Bronchial epithelial cell (primary cell): ENCODE data around the gene GLG1. TPM values are rescaled to one million over a fixed set of nuclear protein-coding genes. Genes with fewer than 3 reads are reported as not detected.

Experiments
- DNase-seq: peaks from one replicate; pipeline ENCODE4 v3.0.0-alpha.2; 2010; ENCODE audit warnings: low read depth
- FAIRE-seq: peaks from 2 replicates; lab custom pipeline; 2011; peaks lifted over from hg19 to GRCh38; lab: Jason Lieb, UNC
- H3K27me3 ChIP-seq: 2 replicates; pipeline ENCODE4 v1.5.1; 2011; ENCODE audit warnings: low read length; ENCODE audit not compliant: control insufficient read depth, insufficient read depth
- H3K36me3 ChIP-seq: 2 replicates; pipeline ENCODE4 v1.5.1; 2011; ENCODE audit warnings: low read length; ENCODE audit not compliant: control insufficient read depth, insufficient read depth
- H3K4me3 ChIP-seq: 2 replicates; pipeline ENCODE4 v1.5.1; 2011; ENCODE audit warnings: mild to moderate bottlenecking, low read depth, low read length, control low read depth
- total RNA-seq: library from RNA; depleted of rRNA; stranded (reverse); fragments of >200 nt; gene quantifications from 2 replicates; pipeline ENCODE4 v1.2.1, GENCODE V29; 2014
- TF ChIP-seq, protein P1 (sequence below): IDR thresholded peaks from 2 replicates; pipeline ENCODE4 v1.5.1; 2011; ENCODE audit warnings: mild to moderate bottlenecking, moderate library complexity, low read length, control low read depth, inconsistent platforms; ENCODE audit not compliant: insufficient read depth, severe bottlenecking

Gene GLG1
- total RNA-seq, 1 donor from 2014 or later: 65.0 TPM

DNA sequence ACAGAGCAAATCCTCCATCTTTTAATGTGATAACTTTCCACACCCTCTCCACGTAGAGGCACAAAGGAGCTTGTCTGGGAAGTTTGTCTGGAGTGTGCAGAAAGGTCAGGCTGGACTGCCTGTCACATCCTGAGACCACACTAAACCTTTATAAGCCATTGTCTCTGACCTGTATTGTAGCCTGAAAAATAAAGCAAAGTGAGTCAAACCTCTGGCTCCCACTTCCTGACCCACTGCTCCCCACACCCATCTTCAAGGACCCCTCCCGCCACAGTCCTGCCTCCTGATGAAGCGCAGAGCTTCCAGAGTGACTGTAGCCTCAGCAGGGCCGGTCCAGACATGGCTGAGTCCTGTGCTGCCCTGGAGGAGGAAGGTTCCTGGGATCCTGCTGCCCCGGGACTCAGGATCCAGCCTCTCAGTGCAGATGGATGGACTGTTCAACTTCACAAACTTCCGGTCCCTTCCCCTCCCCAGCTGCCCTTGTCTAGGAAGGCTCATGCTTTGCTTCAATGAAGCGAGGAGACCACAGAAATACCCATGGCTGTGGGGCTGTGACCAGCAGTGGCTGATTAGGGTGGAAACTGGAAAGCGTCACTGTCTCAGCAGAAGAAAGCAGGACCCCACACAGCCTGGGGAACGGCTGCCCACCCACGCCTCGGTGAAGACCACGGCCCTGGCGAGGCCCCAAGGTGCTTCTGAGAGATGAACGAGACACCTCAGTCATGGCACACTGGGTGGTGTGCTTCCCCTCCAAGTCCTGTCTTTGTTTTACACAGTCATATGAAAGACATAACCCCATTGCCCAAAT lies 154.8 kb downstream of the GLG1 start:
- no peak for DNase-seq
- no peak overlapping the region for H3K4me3 ChIP-seq
- peaks cover 19% of the 10 kb centered on the region for H3K36me3 ChIP-seq
- H3K27me3 ChIP-seq: no peaks in the 10 kb centered on the region
- FAIRE-seq: no peak
- TF ChIP-seq, protein P1, sequence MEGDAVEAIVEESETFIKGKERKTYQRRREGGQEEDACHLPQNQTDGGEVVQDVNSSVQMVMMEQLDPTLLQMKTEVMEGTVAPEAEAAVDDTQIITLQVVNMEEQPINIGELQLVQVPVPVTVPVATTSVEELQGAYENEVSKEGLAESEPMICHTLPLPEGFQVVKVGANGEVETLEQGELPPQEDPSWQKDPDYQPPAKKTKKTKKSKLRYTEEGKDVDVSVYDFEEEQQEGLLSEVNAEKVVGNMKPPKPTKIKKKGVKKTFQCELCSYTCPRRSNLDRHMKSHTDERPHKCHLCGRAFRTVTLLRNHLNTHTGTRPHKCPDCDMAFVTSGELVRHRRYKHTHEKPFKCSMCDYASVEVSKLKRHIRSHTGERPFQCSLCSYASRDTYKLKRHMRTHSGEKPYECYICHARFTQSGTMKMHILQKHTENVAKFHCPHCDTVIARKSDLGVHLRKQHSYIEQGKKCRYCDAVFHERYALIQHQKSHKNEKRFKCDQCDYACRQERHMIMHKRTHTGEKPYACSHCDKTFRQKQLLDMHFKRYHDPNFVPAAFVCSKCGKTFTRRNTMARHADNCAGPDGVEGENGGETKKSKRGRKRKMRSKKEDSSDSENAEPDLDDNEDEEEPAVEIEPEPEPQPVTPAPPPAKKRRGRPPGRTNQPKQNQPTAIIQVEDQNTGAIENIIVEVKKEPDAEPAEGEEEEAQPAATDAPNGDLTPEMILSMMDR: no peak

DNA sequence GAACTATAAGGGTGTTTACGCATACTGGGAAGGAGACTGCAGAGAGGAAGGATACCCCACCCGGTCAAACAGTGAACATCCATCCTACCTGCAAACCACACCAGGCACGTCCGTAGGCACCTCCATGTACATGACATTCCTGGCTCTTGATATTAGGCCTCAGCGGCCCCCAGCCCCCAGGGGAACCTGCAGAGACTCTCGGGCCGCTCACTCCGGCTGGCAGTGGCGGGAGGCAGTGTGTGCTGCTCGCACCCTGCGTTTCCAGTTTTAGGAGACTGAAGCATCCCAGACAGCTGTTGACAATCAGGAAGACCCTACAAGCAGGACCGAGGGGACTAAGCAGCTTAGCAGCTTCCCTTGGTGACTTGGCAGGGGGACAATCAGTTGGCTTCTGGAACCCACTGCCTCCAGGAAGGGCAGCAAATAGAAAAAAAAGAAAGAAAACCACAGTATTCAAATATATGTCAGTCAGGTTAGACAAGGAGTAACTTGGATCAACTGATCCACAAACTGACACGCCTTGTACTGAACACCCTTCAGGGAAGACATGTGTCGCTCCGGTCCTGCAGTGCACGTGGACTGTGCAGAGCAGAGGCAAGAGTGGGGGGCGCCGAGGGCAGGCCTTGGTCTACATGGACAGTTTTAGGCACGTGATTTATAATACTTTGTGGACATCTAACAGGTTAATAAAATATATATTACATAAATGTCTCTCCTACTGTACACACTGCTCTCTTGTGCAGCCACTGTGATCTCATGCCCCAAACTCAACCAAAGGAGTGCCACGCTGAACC lies 155.8 kb downstream of the GLG1 start:
- H3K4me3 ChIP-seq: no peak overlapping the region
- FAIRE-seq (no peak), DNase-seq (no peak)
- TF ChIP-seq, protein P1: no peak
- H3K36me3 ChIP-seq: peaks cover 20% of the 10 kb centered on the region
- no peaks in the 10 kb centered on the region for H3K27me3 ChIP-seq

DNA sequence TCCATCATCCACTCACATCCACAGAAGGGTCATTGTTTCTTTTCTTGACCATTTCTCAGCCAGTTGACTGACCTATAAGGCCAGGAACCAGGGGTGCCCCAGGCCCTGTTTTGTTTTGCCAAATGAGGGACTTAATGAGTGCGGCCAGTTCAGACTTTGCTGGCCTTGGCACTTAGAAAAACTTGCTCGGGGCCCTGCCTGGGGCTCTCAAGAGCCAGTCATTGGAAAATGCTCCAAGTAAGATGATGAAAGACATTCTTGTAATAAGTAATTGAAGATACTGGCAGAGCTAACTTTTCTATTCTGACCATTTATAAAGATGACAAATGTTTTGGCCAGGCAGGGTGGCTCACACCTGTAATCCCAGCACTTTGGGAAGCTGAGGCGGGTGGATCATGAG lies 156.7 kb downstream of the GLG1 start:
- FAIRE-seq (no peak), DNase-seq (no peak)
- Histone ChIP-seq H3K27me3 (no peaks in the 10 kb centered on the region), H3K4me3 (no peak overlapping the region), H3K36me3 (peaks cover 20% of the 10 kb centered on the region)
- TF ChIP-seq, protein P1: no peak

DNA sequence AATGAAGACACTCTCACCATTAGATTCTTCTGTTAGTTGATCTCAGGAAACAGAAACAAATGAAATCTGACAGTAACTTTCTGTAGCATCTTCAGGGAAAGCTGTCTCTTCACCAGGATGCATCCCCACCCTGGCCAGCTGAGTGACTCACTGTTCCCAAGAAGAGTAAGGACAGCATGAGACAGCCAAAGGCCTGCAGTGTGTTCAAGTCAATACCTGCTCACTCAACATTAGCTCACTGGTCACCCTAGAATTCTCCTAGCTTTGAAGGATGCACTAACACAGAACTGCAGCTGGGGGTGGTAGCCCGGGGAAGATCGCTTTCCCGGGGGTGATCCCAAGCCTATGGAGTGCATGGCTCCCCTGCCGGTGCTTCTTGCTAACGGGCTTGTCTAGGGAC lies 157.4 kb downstream of the GLG1 start:
- peak; percentile 89 for DNase-seq
- H3K4me3 ChIP-seq: no peak overlapping the region
- H3K27me3 ChIP-seq: no peaks in the 10 kb centered on the region
- peaks cover 20% of the 10 kb centered on the region for H3K36me3 ChIP-seq
- peak; percentile 66 for FAIRE-seq
- TF ChIP-seq, protein P1: peak; percentile 36

DNA sequence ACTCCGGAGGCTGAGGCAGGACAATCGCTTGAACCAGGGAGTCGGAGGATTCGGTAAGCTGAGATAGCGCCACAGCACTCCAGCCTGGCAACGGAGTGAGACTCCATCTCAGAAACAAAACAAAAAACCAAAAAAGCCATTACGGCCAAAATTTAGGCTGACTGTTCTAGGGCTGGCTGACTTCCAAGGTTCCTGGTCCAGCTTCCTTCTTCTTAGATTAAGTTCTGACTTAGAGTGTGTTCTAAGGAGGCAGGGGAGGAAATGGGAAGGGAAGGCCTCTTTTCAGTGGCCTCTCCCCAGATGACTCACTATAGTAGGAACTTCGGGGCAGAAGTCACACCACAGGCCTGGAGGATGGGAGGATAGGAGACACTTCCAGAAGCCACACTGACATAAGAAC lies 157.9 kb downstream of the GLG1 start:
- FAIRE-seq: no peak
- Histone ChIP-seq H3K36me3 (peaks cover 20% of the 10 kb centered on the region), H3K27me3 (no peaks in the 10 kb centered on the region), H3K4me3 (no peak overlapping the region)
- TF ChIP-seq, protein P1: no peak
- peak; percentile 87 for DNase-seq
